Measurements from ENCODE around the gene ADORA1.
A peak's percentile ranks its signal among the peaks of the same experiment; 100 is the strongest.

ADORA1 gene

DNA sequence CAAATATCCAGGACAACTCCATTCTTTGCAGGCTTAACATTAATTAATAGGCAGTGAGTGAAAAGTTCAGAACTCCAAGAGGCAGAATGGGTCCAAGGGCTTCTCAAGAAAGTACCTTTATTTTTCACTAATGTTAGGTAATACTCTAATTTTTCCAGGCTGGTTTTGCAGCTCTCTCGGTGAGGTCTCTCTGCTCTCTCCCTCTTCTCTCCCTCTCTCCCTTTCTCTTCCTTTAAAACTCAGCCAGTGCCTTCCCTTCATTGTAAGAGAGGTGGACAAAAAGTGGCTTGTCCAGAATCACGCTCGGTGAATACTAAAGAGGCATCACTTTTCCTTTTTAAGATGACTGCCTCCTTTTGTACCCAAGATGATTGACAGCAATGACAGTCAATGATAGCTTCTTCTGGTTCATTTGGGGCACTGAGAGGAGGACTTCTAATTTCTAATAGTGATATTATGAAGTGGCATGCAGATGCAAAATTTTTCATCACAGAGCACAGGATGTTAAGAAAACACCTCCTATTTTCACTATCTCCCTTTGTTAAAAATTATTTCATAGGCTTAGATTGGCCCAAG is 60.3 kb downstream of the ADORA1 start (continued):
- TF ChIP-seq SP3 (tag by site-specific recombination; IDR thresholded peaks at IDR 0.05) = no peak
- no peak for TF ChIP-seq HOXC10 (CRISPR knock-in tag; IDR thresholded peaks at IDR 0.05)
- no peak for TF ChIP-seq YY1 (tag by site-specific recombination; IDR thresholded peaks at IDR 0.05)
- TF ChIP-seq, protein P1, sequence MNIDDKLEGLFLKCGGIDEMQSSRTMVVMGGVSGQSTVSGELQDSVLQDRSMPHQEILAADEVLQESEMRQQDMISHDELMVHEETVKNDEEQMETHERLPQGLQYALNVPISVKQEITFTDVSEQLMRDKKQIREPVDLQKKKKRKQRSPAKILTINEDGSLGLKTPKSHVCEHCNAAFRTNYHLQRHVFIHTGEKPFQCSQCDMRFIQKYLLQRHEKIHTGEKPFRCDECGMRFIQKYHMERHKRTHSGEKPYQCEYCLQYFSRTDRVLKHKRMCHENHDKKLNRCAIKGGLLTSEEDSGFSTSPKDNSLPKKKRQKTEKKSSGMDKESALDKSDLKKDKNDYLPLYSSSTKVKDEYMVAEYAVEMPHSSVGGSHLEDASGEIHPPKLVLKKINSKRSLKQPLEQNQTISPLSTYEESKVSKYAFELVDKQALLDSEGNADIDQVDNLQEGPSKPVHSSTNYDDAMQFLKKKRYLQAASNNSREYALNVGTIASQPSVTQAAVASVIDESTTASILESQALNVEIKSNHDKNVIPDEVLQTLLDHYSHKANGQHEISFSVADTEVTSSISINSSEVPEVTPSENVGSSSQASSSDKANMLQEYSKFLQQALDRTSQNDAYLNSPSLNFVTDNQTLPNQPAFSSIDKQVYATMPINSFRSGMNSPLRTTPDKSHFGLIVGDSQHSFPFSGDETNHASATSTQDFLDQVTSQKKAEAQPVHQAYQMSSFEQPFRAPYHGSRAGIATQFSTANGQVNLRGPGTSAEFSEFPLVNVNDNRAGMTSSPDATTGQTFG (tag by site-specific recombination; IDR thresholded peaks at IDR 0.05; ENCODE audit: borderline replicate concordance) = no peak
- no peak for TF ChIP-seq ZNF221 (tag by site-specific recombination; IDR thresholded peaks at IDR 0.05; ENCODE audit: borderline replicate concordance)
- no peak for TF ChIP-seq ZNF626 (tag by site-specific recombination; IDR thresholded peaks at IDR 0.05)
- TF ChIP-seq, protein P2, sequence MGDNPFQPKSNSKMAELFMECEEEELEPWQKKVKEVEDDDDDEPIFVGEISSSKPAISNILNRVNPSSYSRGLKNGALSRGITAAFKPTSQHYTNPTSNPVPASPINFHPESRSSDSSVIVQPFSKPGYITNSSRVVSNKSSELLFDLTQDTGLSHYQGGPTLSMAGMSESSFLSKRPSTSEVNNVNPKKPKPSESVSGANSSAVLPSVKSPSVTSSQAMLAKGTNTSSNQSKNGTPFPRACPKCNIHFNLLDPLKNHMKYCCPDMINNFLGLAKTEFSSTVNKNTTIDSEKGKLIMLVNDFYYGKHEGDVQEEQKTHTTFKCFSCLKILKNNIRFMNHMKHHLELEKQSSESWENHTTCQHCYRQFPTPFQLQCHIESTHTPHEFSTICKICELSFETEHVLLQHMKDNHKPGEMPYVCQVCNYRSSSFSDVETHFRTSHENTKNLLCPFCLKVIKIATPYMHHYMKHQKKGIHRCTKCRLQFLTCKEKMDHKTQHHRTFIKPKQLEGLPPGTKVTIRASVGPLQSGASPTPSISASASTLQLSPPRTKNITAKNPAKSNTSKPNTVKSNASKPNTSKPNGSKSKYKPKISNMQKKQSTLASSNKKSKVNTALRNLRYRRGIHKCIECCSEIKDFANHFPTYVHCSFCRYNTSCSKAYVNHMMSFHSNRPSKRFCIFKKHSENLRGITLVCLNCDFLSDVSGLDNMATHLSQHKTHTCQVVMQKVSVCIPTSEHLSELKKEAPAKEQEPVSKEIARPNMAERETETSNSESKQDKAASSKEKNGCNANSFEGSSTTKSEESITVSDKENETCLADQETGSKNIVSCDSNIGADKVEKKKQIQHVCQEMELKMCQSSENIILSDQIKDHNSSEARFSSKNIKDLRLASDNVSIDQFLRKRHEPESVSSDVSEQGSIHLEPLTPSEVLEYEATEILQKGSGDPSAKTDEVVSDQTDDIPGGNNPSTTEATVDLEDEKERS (tag by site-specific recombination; IDR thresholded peaks at IDR 0.05) = no peak
- no peak for TF ChIP-seq ZNF155 (tag by site-specific recombination; IDR thresholded peaks at IDR 0.05)
- no peak for TF ChIP-seq ZNF785 (tag by site-specific recombination; IDR thresholded peaks at IDR 0.05)

DNA sequence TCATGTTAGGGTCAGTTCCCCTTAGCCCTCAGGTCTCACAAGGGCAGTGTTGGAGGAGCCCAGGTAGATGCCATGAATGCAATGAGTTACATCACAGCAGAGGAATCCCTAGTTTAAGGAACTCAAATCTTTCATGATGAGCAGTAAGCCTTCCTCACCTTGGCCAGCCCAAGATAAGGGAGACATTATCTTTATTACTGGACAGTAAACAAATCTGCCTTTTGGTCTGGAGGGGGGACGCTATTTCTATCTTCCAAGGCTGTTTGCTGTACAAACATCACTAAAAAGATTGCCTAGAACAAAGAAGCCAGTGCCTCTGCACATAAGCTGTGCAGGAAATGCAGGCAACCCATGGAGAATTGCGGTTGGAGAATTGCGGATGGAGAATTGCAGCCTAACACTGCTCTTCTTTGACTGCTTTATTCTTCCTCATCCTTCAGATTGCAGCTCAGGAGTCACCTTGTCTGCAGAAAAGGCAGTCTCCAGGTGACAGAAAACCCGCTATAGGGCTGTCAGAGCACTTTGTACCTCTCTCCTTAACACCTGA is 61.2 kb downstream of the ADORA1 start:
- ChIA-PET CTCF (interaction anchor here (0.6 to 3.4 kb wide), 6 partner anchors 16 to 154 kb away, joined by 4 to 20 read pairs (median 6); no protein-coding TSS in a partner anchor), POLR2A (no interaction called here)

DNA sequence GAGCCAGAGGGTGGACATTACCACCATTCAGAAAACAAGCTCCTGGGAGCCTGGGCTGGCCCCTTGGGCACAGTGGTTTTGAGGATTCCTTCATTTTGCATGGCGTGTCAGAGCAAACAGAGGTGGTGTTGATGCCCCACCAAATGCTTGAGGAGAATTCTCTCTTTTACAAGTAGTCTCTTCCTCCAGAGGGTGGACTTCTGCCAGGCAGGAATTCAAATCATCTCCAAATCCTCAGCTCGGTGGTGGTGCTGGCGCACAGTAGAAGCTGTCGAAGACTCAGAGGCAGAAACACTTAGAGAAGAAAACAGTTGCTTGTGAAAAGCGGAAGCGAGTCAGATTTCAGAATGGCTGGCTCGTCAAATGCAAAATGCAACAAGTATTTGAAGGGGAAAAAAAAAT is 62.4 kb downstream of the ADORA1 start:
- ChIA-PET POLR2A (interaction anchor here (0.7 kb wide), 1 partner anchor 29 kb away, joined by 3 read pairs; no protein-coding TSS in a partner anchor), CTCF (interaction anchor here (1.2 to 3.4 kb wide), 3 partner anchors 18 to 72 kb away, joined by 5 to 14 read pairs (median 6); no protein-coding TSS in a partner anchor)
- Histone ChIP-seq H3K4me3 (ENCODE audit: low read depth, low read length) (no peak overlapping the region), H3K9me3 (ENCODE audit: control insufficient read depth, insufficient read depth, low read depth, low read length) (no peaks in the 10 kb centered on the region), H3K27ac (ENCODE audit: extremely low read depth, low read depth, low read length) (no peak overlapping the region), H3K36me3 (ENCODE audit: control insufficient read depth in 2 of 2, insufficient read depth in 1 of 2, low read length in 2 of 2) (no peaks in the 10 kb centered on the region), H3K4me1 (ENCODE audit: control insufficient read depth, insufficient read depth, low read length) (no peaks in the 10 kb centered on the region)
- TF ChIP-seq, protein P3, sequence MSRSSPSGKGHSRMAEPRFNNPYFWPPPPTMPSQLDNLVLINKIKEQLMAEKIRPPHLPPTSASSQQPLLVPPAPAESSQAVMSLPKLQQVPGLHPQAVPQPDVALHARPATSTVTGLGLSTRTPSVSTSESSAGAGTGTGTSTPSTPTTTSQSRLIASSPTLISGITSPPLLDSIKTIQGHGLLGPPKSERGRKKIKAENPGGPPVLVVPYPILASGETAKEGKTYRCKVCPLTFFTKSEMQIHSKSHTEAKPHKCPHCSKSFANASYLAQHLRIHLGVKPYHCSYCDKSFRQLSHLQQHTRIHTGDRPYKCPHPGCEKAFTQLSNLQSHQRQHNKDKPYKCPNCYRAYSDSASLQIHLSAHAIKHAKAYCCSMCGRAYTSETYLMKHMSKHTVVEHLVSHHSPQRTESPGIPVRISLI (tag by site-specific recombination; IDR thresholded peaks at IDR 0.05) = no peak
- TF ChIP-seq, protein P4, sequence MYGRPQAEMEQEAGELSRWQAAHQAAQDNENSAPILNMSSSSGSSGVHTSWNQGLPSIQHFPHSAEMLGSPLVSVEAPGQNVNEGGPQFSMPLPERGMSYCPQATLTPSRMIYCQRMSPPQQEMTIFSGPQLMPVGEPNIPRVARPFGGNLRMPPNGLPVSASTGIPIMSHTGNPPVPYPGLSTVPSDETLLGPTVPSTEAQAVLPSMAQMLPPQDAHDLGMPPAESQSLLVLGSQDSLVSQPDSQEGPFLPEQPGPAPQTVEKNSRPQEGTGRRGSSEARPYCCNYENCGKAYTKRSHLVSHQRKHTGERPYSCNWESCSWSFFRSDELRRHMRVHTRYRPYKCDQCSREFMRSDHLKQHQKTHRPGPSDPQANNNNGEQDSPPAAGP (tag by site-specific recombination; IDR thresholded peaks at IDR 0.05) = no peak
- no peak for TF ChIP-seq GLIS2 (tag by site-specific recombination; IDR thresholded peaks at IDR 0.05)
- 0 out of 2 replicates have a peak, but pooled peaks have one; percentile 25 for TF ChIP-seq SCRT2 (tag by site-specific recombination; IDR thresholded peaks at IDR 0.05)
- no peak for TF ChIP-seq ZNF747 (tag by site-specific recombination; IDR thresholded peaks at IDR 0.05)
- TF ChIP-seq, protein P5, sequence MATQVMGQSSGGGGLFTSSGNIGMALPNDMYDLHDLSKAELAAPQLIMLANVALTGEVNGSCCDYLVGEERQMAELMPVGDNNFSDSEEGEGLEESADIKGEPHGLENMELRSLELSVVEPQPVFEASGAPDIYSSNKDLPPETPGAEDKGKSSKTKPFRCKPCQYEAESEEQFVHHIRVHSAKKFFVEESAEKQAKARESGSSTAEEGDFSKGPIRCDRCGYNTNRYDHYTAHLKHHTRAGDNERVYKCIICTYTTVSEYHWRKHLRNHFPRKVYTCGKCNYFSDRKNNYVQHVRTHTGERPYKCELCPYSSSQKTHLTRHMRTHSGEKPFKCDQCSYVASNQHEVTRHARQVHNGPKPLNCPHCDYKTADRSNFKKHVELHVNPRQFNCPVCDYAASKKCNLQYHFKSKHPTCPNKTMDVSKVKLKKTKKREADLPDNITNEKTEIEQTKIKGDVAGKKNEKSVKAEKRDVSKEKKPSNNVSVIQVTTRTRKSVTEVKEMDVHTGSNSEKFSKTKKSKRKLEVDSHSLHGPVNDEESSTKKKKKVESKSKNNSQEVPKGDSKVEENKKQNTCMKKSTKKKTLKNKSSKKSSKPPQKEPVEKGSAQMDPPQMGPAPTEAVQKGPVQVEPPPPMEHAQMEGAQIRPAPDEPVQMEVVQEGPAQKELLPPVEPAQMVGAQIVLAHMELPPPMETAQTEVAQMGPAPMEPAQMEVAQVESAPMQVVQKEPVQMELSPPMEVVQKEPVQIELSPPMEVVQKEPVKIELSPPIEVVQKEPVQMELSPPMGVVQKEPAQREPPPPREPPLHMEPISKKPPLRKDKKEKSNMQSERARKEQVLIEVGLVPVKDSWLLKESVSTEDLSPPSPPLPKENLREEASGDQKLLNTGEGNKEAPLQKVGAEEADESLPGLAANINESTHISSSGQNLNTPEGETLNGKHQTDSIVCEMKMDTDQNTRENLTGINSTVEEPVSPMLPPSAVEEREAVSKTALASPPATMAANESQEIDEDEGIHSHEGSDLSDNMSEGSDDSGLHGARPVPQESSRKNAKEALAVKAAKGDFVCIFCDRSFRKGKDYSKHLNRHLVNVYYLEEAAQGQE (tag by site-specific recombination; IDR thresholded peaks at IDR 0.05) = no peak
- TF ChIP-seq, protein P6, sequence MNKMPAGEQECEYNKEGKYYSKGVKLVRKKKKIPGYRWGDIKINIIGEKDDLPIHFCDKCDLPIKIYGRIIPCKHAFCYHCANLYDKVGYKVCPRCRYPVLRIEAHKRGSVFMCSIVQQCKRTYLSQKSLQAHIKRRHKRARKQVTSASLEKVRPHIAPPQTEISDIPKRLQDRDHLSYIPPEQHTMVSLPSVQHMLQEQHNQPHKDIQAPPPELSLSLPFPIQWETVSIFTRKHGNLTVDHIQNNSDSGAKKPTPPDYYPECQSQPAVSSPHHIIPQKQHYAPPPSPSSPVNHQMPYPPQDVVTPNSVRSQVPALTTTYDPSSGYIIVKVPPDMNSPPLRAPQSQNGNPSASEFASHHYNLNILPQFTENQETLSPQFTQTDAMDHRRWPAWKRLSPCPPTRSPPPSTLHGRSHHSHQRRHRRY (tag by site-specific recombination; IDR thresholded peaks at IDR 0.05) = no peak
- TF ChIP-seq MEIS1 (CRISPR knock-in tag; IDR thresholded peaks at IDR 0.05; ENCODE audit: borderline replicate concordance) = no peak

More for the DNA sequence above, 61.2 kb downstream of the ADORA1 start:
- no peak overlapping the region for H3K27ac ChIP-seq (ENCODE audit: extremely low read depth, low read depth, low read length)
- H3K9me3 ChIP-seq (ENCODE audit: control insufficient read depth, insufficient read depth, low read depth, low read length) = no peaks in the 10 kb centered on the region
- TF ChIP-seq ZNF114 (tag by site-specific recombination; IDR thresholded peaks at IDR 0.05) (no peak), ZNF76 (tag by site-specific recombination; IDR thresholded peaks at IDR 0.05; ENCODE audit: borderline replicate concordance, low read depth) (no peak), ZNF707 (tag by site-specific recombination; IDR thresholded peaks at IDR 0.05) (no peak), ZNF660 (tag by site-specific recombination; IDR thresholded peaks at IDR 0.05) (no peak)
- TF ChIP-seq, protein P7, sequence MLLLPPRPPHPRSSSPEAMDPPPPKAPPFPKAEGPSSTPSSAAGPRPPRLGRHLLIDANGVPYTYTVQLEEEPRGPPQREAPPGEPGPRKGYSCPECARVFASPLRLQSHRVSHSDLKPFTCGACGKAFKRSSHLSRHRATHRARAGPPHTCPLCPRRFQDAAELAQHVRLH (tag by site-specific recombination; IDR thresholded peaks at IDR 0.05) = no peak
- no peak overlapping the region for H3K4me3 ChIP-seq (ENCODE audit: low read depth, low read length)
- no peaks in the 10 kb centered on the region for H3K36me3 ChIP-seq (ENCODE audit: control insufficient read depth in 2 of 2, insufficient read depth in 1 of 2, low read length in 2 of 2)
- H3K4me1 ChIP-seq (ENCODE audit: control insufficient read depth, insufficient read depth, low read length) = no peaks in the 10 kb centered on the region

Measured in HEK293 (cell line).